ENCODE results near the gene UGT2B7.

- TF ChIP-seq CTCF (IDR thresholded peaks at IDR 0.05; ENCODE audit: poor library complexity): no peak
- no peak for TF ChIP-seq EZH2 (IDR thresholded peaks at IDR 0.05; ENCODE audit: borderline replicate concordance)
- no peak for TF ChIP-seq EZH2phosphoT487 (IDR thresholded peaks at IDR 0.05; ENCODE audit: low read depth, severe bottlenecking, unreplicated experiment)
These were observed 3.2 kb upstream of the UGT2B7 start for GRCh38 chr4:69092980-69093568.

Measured in hepatocyte (in vitro differentiated cells).